ENCODE data around the gene SPIN1.

- TF ChIP-seq, protein P1, sequence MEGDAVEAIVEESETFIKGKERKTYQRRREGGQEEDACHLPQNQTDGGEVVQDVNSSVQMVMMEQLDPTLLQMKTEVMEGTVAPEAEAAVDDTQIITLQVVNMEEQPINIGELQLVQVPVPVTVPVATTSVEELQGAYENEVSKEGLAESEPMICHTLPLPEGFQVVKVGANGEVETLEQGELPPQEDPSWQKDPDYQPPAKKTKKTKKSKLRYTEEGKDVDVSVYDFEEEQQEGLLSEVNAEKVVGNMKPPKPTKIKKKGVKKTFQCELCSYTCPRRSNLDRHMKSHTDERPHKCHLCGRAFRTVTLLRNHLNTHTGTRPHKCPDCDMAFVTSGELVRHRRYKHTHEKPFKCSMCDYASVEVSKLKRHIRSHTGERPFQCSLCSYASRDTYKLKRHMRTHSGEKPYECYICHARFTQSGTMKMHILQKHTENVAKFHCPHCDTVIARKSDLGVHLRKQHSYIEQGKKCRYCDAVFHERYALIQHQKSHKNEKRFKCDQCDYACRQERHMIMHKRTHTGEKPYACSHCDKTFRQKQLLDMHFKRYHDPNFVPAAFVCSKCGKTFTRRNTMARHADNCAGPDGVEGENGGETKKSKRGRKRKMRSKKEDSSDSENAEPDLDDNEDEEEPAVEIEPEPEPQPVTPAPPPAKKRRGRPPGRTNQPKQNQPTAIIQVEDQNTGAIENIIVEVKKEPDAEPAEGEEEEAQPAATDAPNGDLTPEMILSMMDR (IDR thresholded peaks at IDR 0.05): no peak
- no peak for TF ChIP-seq POLR2A (IDR thresholded peaks at IDR 0.05)
Observed at GRCh38 chr9:88501086-88501485, 112.8 kb downstream of the SPIN1 start.
